ENCODE measurements around the gene CANX. TPM values are rescaled to one million over a fixed set of nuclear protein-coding genes. Genes with fewer than 3 reads are reported as not detected.

The CANX gene
- total RNA-seq, 2 donors from 2014 or later, result 389 to 615 TPM

- Histone ChIP-seq H3K27me3 (ENCODE audit: control insufficient read depth, insufficient read depth, low read length, poor library complexity, severe bottlenecking) (no peaks in the 10 kb centered on the region), H3K9me3 (ENCODE audit: control insufficient read depth, low read length) (no peaks in the 10 kb centered on the region), H3K27ac (ENCODE audit: low read depth, low read length) (no peak overlapping the region), H3K4me3 (ENCODE audit: low read length) (no peak overlapping the region), H3K36me3 (ENCODE audit: control insufficient read depth, insufficient read depth, low read length) (peaks cover 11% of the 10 kb centered on the region), H3K4me1 (ENCODE audit: control insufficient read depth, insufficient read depth, low read length) (no peaks in the 10 kb centered on the region), H3K9ac (ENCODE audit: extremely low read depth, low read length, poor library complexity, severe bottlenecking) (no peak overlapping the region)
- no peak for TF ChIP-seq CTCF (conservative IDR thresholded peaks at IDR 0.05)
- H3K27me3 Mint-ChIP-seq (ENCODE audit: insufficient read depth), result no peaks in the 10 kb centered on the region
- no peaks in the 10 kb centered on the region for H3K9me3 Mint-ChIP-seq
- H3K27ac Mint-ChIP-seq, result no peak overlapping the region
- H3K4me1 Mint-ChIP-seq, result no peaks in the 10 kb centered on the region
- DNase-seq, result no peak
- H3K36me3 Mint-ChIP-seq (ENCODE audit: low read depth), result peaks cover 42% of the 10 kb centered on the region
- WGBS, 2 experiments (ENCODE audit: insufficient coverage in 1 of 2, insufficient read length in 1 of 2), result 90 to 100% methylated on average over 1 to 2 of the region's 2 CpGs
- H3K4me3 Mint-ChIP-seq, result no peak overlapping the region
Observed at GRCh38 chr5:179746872-179747271, 48.1 kb downstream of the CANX start.

DNA sequence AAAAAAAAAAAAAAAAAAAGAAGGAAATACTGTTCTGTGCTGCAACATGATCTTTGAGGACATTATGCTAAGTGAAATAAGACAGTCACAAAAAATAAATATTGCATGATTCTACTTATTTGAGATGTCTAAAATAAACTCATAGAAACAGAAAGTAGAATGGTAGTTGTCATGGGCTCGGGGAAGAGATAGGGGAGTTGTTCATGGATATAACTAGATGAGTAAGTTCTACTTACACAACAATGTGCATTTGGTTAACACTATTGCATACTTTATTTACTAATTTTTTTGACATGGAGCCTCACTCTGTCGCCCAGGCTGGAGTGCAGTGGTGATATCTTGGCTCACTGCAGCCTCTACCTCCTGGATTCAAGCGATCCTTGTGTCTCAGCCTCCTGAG, 49.0 kb downstream of the CANX start:
- Histone ChIP-seq H3K9ac (ENCODE audit: extremely low read depth, low read length, poor library complexity, severe bottlenecking) (no peak overlapping the region), H3K4me1 (ENCODE audit: control insufficient read depth, insufficient read depth, low read length) (no peaks in the 10 kb centered on the region), H3K9me3 (ENCODE audit: control insufficient read depth, low read length) (no peaks in the 10 kb centered on the region), H3K4me3 (ENCODE audit: low read length) (no peak overlapping the region), H3K27ac (ENCODE audit: low read depth, low read length) (no peak overlapping the region), H3K27me3 (ENCODE audit: control insufficient read depth, insufficient read depth, low read length, poor library complexity, severe bottlenecking) (no peaks in the 10 kb centered on the region), H3K36me3 (ENCODE audit: control insufficient read depth, insufficient read depth, low read length) (peaks cover 11% of the 10 kb centered on the region)
- Mint-ChIP-seq H3K27me3 (ENCODE audit: insufficient read depth) (no peaks in the 10 kb centered on the region), H3K4me3 (no peak overlapping the region), H3K4me1 (no peaks in the 10 kb centered on the region), H3K9me3 (no peaks in the 10 kb centered on the region), H3K27ac (no peak overlapping the region), H3K36me3 (ENCODE audit: low read depth) (peaks cover 39% of the 10 kb centered on the region)
- DNase-seq, result no peak
- no peak for TF ChIP-seq CTCF (conservative IDR thresholded peaks at IDR 0.05)
- whole genome bisulfite sequencing, 2 experiments (ENCODE audit: insufficient coverage in 1 of 2, insufficient read length in 1 of 2), result 95 to 100% methylated on average over 2 of the region's 3 CpGs

DNA sequence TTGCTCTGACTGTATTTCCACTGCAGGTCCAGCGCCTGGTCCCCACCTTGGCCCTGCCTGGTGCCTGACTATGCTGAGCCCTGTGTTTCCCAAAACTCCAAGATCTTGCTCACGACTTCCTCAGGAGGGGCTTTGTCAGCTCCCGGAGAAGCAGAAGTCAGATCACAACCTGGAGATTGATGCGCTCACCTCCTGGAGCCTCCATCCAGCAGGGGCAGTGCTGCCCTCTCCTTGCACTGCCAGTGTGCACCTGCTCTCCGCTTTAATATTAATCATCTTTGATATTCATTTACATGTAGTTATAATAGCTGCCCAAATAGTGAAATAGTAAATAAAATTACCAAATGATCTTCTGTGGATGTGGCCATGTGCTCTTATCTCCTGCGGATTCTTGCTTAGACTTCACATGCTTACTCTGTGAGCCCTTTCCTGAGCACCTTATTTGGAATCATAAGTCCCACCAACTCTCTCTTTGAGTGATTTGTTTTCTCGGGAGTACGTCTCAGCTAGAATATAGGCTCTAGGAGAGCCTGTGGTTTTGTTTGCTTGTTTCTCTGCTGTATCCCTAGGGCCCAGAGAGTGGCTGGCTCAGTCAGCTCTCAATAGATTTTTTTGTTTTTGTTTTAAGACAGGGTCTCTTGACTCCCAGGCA, 51.2 kb downstream of the CANX start:
- H3K27ac Mint-ChIP-seq, result peak overlapping the region; percentile 61
- H3K27me3 Mint-ChIP-seq (ENCODE audit: insufficient read depth), result no peaks in the 10 kb centered on the region
- H3K4me3 ChIP-seq (ENCODE audit: low read length), result no peak overlapping the region
- no peak overlapping the region for H3K4me3 Mint-ChIP-seq
- WGBS, 2 experiments (ENCODE audit: insufficient coverage in 1 of 2, insufficient read length in 1 of 2), result 88 to 99% methylated on average over 7 to 8 of the region's 8 CpGs
- peaks cover 34% of the 10 kb centered on the region for H3K36me3 Mint-ChIP-seq (ENCODE audit: low read depth)
- H3K27ac ChIP-seq (ENCODE audit: low read depth, low read length), result no peak overlapping the region
- H3K9me3 ChIP-seq (ENCODE audit: control insufficient read depth, low read length), result no peaks in the 10 kb centered on the region
- DNase-seq, result no peak
- peak; percentile 41 for TF ChIP-seq CTCF (conservative IDR thresholded peaks at IDR 0.05)
- no peaks in the 10 kb centered on the region for H3K27me3 ChIP-seq (ENCODE audit: control insufficient read depth, insufficient read depth, low read length, poor library complexity, severe bottlenecking)
- H3K9ac ChIP-seq (ENCODE audit: extremely low read depth, low read length, poor library complexity, severe bottlenecking), result no peak overlapping the region
- H3K9me3 Mint-ChIP-seq, result no peaks in the 10 kb centered on the region
- H3K4me1 ChIP-seq (ENCODE audit: control insufficient read depth, insufficient read depth, low read length), result no peaks in the 10 kb centered on the region
- peaks cover 6% of the 10 kb centered on the region for H3K36me3 ChIP-seq (ENCODE audit: control insufficient read depth, insufficient read depth, low read length)
- H3K4me1 Mint-ChIP-seq, result peaks cover 15% of the 10 kb centered on the region

All from endodermal cell (in vitro differentiated cells).